ENCODE measurements around the gene ZFP42.

- no peak for TF ChIP-seq YY1 (IDR thresholded peaks at IDR 0.05; ENCODE audit: extremely low read depth, insufficient replicate concordance, low read depth, low read length)
- TF ChIP-seq EZH2 (IDR thresholded peaks at IDR 0.05) = no peak
- TF ChIP-seq EZH2phosphoT487 (IDR thresholded peaks at IDR 0.05; ENCODE audit: borderline replicate concordance) = no peak
- no peak for TF ChIP-seq POLR2AphosphoS5 (IDR thresholded peaks at IDR 0.05; ENCODE audit: low read depth, low read length)
- TF ChIP-seq ZNF274 (IDR thresholded peaks at IDR 0.05; ENCODE audit: low read depth, low read length) = no peak
- no peak for TF ChIP-seq CTCF (IDR thresholded peaks at IDR 0.05 in 2 of 3, conservative IDR thresholded peaks at IDR 0.05 in 1 of 3; ENCODE audit: borderline replicate concordance in 1 of 3, insufficient read depth in 1 of 3, low read depth in 2 of 3, low read length in 2 of 3)
- no peak for TF ChIP-seq REST (IDR thresholded peaks at IDR 0.05; ENCODE audit: low read depth)
- TF ChIP-seq, protein P1, sequence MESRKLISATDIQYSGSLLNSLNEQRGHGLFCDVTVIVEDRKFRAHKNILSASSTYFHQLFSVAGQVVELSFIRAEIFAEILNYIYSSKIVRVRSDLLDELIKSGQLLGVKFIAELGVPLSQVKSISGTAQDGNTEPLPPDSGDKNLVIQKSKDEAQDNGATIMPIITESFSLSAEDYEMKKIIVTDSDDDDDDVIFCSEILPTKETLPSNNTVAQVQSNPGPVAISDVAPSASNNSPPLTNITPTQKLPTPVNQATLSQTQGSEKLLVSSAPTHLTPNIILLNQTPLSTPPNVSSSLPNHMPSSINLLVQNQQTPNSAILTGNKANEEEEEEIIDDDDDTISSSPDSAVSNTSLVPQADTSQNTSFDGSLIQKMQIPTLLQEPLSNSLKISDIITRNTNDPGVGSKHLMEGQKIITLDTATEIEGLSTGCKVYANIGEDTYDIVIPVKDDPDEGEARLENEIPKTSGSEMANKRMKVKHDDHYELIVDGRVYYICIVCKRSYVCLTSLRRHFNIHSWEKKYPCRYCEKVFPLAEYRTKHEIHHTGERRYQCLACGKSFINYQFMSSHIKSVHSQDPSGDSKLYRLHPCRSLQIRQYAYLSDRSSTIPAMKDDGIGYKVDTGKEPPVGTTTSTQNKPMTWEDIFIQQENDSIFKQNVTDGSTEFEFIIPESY (IDR thresholded peaks at IDR 0.05; ENCODE audit: extremely low read depth, insufficient replicate concordance, low read length) = no peak
- no peak for TF ChIP-seq SP1 (IDR thresholded peaks at IDR 0.05; ENCODE audit: low read depth)
- no peak for TF ChIP-seq POLR2A (IDR thresholded peaks at IDR 0.05; ENCODE audit: borderline replicate concordance, extremely low read depth, insufficient read depth, insufficient read length)
- no peak for TF ChIP-seq FOSL1 (IDR thresholded peaks at IDR 0.05; ENCODE audit: low read depth)
Measured at GRCh38 chr4:188043154-188043553, 47.6 kb downstream of the ZFP42 start.
